GM21717 (cell line): ENCODE measurements around the gene BMS1.
"Not testable (repeated sequence)": the region's sequence is repeated elsewhere in the genome, so short reads cannot be mapped to it uniquely, and the experiment has no call there.

Experiments used
- ATAC-seq: cut with Tn5 transposase; IDR thresholded peaks from one replicate; pipeline ENCODE4 v1.9.1; 2021; ENCODE audit warnings: mild to moderate bottlenecking, moderate library complexity; ENCODE audit not compliant: unreplicated experiment

Gene BMS1

GRCh38 chr10:42864575-42864974 is 82.0 kb downstream of the BMS1 start:
- ATAC-seq = no peak

- no peak for ATAC-seq
Observed at GRCh38 chr10:42865716-42866114, 83.1 kb downstream of the BMS1 start.

DNA sequence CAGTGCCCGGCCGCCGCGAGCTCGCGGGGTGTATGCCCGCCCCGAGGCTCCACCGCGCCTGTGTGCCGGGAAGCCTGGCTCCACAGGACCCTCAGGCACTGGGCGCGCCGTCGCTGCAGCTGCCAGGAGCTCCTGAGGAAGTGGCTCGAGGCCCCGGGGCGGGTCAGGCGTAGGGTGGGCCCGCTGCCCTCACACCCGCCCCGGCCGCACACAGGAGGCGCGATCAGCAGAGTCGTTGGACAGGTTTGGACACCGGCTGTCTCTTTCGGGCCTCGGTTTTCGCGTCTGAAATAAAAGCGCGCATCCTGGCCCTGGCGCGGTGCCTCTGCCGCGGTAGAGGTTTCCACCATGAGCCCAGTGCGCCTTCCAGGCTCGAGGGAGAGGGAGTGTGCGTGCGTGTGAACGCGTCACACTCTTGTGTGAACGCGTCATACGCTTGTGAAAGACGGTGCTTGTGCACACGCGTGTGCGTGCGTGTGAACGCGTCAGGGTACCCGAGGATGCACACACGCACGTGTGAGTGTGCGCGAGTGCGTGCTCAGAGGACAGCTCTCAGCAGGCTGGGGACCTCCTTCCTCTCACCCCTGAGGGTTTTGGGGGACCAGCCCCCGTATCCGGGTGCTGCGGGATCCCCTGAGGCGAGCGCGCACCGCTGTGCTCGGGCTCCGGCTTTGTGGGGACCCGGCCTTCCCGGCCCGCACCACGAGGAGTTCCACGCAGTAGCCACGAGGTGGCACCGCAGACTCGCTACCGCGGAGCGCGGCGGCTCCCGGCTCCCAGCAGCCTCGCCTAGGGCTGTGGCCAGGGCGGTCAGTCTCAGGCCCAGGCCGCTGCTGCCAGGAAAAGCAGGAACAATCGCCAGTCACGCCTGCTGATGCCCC is 83.8 kb downstream of the BMS1 start:
- ATAC-seq = no peak

DNA sequence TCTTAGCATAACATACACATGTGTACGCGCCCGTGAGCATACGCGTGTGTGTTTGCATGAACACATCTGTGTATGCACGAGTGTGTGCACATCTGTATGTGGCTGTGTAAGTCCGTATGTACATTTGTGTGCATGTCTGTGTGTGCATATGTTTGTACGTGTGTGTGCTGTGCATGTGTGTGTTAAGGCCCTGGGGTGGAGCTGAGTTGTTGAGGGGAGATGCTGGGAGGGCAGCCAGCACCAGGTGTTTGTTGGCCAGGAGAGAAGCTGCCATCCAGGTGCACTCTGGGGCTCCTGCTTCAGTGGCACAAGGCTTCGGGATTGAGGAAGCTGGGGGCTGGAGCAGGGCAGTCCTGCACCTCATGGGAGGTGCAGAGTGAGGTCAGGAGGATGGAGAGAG is 85.0 kb downstream of the BMS1 start:
- ATAC-seq = no peak

DNA sequence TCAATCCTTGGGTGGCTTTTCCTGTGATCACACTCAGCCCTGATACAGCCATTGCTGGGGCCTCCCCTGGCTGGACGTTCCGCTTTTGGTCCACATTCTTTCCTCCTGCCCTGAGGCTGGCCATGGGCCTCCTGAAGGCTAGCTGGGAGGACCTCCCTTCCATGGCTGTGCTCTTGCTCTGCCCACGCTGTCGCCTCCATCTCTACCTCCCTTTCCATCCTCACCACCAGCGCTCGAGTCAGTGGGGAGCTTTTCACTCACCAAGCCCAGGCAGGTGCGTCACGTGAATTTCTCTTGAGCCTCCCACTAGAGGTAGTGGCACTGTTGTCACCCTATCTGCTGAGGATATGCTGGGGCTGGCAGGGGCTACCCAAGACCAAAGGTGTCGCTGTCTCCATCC is 85.9 kb downstream of the BMS1 start:
- ATAC-seq = no peak

- no peak for ATAC-seq
Observed at GRCh38 chr10:42869977-42870350, 87.4 kb downstream of the BMS1 start.

DNA sequence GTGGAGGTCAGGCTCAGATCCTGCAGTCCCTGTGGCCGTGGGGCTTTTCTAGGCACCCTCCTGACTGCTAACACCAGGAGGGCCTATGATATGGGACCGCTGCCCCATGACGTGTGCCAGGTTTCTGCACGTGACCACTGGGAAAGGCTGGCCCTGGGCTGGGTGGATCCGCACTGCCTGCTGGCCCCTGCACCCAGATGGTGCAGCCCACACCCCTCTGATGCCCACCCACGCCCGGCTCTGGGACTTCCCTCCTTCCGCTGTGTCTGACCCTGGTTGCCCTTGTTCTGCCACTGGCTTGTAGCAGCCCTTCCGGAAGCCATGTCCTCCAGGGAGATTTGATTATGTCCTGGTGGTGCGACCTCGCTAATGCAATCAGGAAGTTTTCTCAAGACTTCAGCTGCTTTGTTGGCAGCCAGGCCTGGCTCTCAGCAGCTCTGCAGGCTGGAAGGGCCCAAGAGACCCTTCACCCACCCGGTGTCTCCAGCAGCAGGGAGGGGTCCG is 88.6 kb downstream of the BMS1 start:
- not testable (repeated sequence) for ATAC-seq

GRCh38 chr10:42871823-42872222 is 89.2 kb downstream of the BMS1 start:
- ATAC-seq = no peak

- ATAC-seq = no peak
Observed at GRCh38 chr10:42872865-42873435, 90.4 kb downstream of the BMS1 start.

DNA sequence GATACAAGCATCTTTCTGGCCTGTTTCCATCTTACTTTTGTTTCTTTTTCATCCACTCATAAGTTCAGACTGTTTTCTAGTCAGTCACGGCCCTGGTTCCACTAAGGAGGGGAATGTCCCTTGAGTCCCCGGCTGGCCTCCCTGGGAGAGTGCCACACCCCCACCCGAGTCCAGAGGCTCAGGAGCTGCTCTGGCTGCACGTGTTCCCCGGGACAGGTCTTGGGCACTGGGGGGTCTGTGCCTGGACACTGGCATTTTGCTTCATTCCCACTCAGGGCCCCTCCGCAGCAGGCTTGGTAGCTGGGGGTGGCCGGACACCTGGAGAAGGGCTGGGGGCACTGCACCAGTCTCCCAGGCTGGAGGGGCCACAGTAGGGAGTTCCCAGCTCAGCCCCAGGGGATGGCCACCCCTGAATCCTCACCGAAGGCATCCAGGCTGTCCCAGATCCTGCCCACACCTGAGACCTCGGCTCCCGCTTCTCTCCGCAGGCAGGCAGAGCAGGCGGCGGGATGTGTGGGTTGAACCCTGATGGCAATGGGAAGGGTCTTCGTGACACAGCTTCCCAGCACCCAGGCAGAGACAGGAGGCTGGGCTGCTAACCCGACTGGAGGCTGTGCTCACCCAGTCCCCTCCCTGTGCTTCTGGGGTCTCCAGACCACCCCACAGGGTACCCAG is 92.3 kb downstream of the BMS1 start:
- no peak for ATAC-seq

- no peak for ATAC-seq
Observed at GRCh38 chr10:42875388-42875755, 92.8 kb downstream of the BMS1 start.

GRCh38 chr10:42875798-42876341 is 93.3 kb downstream of the BMS1 start:
- no peak for ATAC-seq

GRCh38 chr10:42876476-42876875 is 93.9 kb downstream of the BMS1 start:
- ATAC-seq = no peak

DNA sequence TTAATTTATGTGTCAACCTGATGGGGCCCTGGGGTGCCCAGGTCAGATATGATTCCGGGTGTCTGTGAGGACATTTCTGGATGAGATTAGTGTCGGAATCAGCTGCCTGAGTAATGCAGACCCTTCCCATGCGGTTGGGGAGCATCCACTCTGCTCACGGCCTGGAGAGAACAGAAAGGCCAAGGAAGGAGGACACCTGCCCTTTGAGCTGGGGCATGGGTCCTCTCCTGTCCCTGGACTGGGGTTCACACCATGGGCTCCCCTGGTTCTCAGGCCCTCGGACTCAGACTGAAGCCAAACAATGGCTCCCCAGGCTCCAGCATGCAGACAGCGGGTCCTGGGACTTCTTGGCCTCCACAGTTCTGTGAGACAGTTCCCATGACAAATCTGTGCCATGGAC is 94.3 kb downstream of the BMS1 start:
- ATAC-seq = no peak

DNA sequence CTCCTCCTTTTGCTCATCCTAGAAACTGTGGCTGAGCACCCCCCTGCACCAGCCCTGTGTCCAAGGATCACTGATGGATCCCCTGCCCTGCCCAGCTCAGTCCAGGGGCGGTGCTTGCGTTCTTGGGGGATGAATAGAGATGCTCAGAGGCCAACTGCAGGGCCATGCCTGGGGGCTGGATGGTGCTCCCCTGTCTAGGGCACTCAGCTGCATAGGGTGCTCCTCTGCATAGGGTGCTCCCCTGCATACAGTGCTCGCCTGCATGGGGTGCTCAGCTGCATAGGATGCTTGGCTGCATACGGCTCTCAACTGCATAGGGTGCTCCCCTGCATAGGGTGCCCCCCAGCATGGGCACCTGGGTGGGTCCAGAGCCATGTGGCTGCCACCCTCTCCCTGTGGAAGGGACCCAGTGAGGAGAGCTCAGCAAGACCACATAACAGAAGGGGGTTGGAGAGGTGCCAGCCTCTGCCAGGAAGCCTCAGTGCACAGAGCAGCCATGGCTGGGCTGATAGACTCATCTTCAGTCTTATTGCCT is 95.0 kb downstream of the BMS1 start:
- ATAC-seq = no peak

- no peak for ATAC-seq
Observed at GRCh38 chr10:42878134-42878820, 95.7 kb downstream of the BMS1 start.

- no peak for ATAC-seq
Observed at GRCh38 chr10:42878821-42879195, 96.2 kb downstream of the BMS1 start.

GRCh38 chr10:42879380-42880254 is 97.0 kb downstream of the BMS1 start:
- ATAC-seq = no peak

- ATAC-seq = no peak
Observed at GRCh38 chr10:42880255-42880620, 97.6 kb downstream of the BMS1 start.

GRCh38 chr10:42882597-42882996 is 100.0 kb downstream of the BMS1 start:
- ATAC-seq = no peak
